ENCODE data around the gene RAE1.

- TF ChIP-seq CTCF (IDR thresholded peaks at IDR 0.05) (no peak), POLR2A (IDR thresholded peaks at IDR 0.05) (no peak)
These were observed 28.0 kb upstream of the RAE1 start for GRCh38 chr20:57323034-57323433.

Data from right lobe of liver (tissue), 4 donors.